ENCODE measurements around the gene HDLBP.

DNA sequence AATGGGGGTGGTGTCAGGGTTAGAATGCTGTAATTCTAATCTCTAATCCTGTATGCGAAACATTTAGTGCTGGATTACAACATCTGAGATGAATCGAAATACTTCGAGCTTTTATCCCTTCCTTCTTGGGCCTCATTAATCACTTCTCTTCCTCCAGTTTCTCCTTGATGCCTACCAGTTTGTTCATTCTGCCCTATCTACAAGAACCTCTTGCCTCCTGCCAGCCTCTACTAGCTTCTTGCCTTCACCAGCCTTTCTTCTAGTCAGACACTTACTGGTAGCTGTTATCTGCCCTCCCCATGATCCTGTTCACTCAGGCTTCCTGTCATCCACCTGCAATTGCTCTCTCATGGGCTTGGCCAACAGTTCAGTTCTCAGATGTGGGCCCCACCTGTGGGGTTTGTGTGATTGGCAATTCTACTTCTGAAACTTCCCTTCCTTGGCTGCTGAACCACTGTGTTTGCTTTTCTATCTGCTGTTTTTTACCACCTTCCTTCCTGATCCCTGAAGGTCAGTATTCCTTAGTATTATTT, 25.2 kb upstream of the HDLBP start:
- no peak for TF ChIP-seq CTCF (IDR thresholded peaks at IDR 0.05; ENCODE audit: low read depth, low read length)
- TF ChIP-seq, protein P1, sequence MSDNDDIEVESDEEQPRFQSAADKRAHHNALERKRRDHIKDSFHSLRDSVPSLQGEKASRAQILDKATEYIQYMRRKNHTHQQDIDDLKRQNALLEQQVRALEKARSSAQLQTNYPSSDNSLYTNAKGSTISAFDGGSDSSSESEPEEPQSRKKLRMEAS (IDR thresholded peaks at IDR 0.05; ENCODE audit: low read depth, low read length): no peak
- TF ChIP-seq POLR2A (IDR thresholded peaks at IDR 0.05; ENCODE audit: extremely low read depth, insufficient read length): no peak

All from NB4 (cell line).